Testis (tissue), 2 donors: Measurements from ENCODE around the gene PSMB11.

Experiments
- POLR2A ChIP-seq: fragments of 450-650 bp; IDR thresholded peaks from one replicate; pipeline ENCODE4 v1.6.1; 2017; ENCODE audit warnings: antibody characterized with exemption, mild to moderate bottlenecking, moderate library complexity
- TF ChIP-seq, protein P1 (sequence below), 3 experiments: fragments of 450-650 bp in 2 of 3; fragments of 200-600 bp in 1 of 3; sonication (generic) in 1 of 3; IDR thresholded peaks; one replicate each; pipeline ENCODE4 v1.5.1; 2016 to 2019; ENCODE audit warnings: antibody characterized with exemption in 3 of 3, mild to moderate bottlenecking in 2 of 3, moderate library complexity in 1 of 3

DNA sequence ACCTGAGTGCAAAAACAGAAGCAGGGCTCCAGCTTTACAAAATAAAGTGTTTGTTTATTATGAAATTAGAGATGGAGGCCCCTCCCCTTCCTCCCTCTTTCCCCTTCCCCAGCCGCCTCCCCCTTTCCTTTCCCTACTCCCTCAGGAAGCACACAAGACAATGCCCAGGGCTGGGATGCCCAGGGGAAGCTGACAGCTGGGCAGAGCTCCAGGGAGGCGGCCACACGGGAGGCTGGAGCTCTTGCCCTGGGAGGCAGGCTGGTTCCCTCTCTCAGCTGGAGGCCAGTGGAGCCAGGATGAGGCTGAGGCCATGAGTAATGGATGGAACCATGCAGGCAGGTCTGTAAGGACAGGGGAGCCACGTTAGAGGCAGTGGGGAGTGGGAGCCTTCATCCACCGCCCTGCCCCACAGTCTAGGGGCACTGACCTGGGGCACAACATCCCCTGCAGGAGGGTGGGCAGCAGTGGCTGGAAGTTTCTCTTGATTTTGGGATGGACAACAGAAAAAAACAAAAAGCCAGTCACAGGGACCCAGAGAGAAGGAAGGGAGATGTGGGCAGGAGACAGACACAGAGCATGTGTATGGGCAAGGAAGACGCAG, 5.1 kb downstream of the PSMB11 start:
- TF ChIP-seq, protein P1, sequence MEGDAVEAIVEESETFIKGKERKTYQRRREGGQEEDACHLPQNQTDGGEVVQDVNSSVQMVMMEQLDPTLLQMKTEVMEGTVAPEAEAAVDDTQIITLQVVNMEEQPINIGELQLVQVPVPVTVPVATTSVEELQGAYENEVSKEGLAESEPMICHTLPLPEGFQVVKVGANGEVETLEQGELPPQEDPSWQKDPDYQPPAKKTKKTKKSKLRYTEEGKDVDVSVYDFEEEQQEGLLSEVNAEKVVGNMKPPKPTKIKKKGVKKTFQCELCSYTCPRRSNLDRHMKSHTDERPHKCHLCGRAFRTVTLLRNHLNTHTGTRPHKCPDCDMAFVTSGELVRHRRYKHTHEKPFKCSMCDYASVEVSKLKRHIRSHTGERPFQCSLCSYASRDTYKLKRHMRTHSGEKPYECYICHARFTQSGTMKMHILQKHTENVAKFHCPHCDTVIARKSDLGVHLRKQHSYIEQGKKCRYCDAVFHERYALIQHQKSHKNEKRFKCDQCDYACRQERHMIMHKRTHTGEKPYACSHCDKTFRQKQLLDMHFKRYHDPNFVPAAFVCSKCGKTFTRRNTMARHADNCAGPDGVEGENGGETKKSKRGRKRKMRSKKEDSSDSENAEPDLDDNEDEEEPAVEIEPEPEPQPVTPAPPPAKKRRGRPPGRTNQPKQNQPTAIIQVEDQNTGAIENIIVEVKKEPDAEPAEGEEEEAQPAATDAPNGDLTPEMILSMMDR (IDR thresholded peaks at IDR 0.05) = no peak
- no peak for TF ChIP-seq POLR2A
